Psoas muscle (tissue), 8 donors: ENCODE results near the gene DYNC2LI1. TPM values are rescaled to one million over a fixed set of nuclear protein-coding genes. Genes with fewer than 3 reads are reported as not detected.
A peak's percentile ranks its signal among the peaks of the same experiment; 100 is the strongest.

Experiments
- ATAC-seq, 4 donors: fragments of 200-7000 bp; cut with Tn5 transposase; one replicate each; pipeline ENCODE4 v1.9.1; 2020; ENCODE audit warnings: moderate library complexity in 3 of 4, mild to moderate bottlenecking in 2 of 4
- DNase-seq, 2 donors: peaks; one replicate each; pipeline ENCODE4 v3.0.0-alpha.2; 2020
- H3K27ac ChIP-seq: fragments of 200-600 bp; one replicate; pipeline ENCODE4 v1.8.0; 2022
- H3K27me3 ChIP-seq, 3 donors: fragments of 200-600 bp in 1 of 3; one replicate each; pipeline versions ENCODE4 v1.6.1 to v1.8.0; 2013 to 2022; ENCODE audit warnings: low read length in 2 of 3, mild to moderate bottlenecking in 2 of 3, moderate library complexity in 1 of 3; ENCODE audit not compliant: insufficient read depth in 3 of 3
- H3K36me3 ChIP-seq, 2 donors: fragments of 200-600 bp in 1 of 2; one replicate each; pipeline versions ENCODE4 v1.6.1 to v1.8.0; 2013 to 2022; ENCODE audit warnings: low read depth in 1 of 2, mild to moderate bottlenecking in 1 of 2, moderate library complexity in 1 of 2; ENCODE audit not compliant: insufficient read depth in 1 of 2
- H3K4me1 ChIP-seq: fragments of 200-600 bp; one replicate; pipeline ENCODE4 v1.8.0; 2022
- H3K4me3 ChIP-seq: fragments of 200-600 bp; one replicate; pipeline ENCODE4 v1.8.0; 2022; ENCODE audit warnings: mild to moderate bottlenecking
- H3K9me3 ChIP-seq: fragments of 200-600 bp; one replicate; pipeline ENCODE4 v1.8.0; 2022
- WGBS, 3 donors: extraction: QIAGEN DNeasy Blood & Tissue Kit; methylation state at CpG; one replicate each; pipeline versions ENCODE4 v1.1.6 to v1.1.7; 2013; 5-methylcytosine and 5-hydroxymethylcytosine counted together
- intact Hi-C, 2 donors: fragments of 100-400 bp; cut with DNase I; formaldehyde crosslinking; loops; one replicate each; pipeline versions ENCODE4 v1.11.0 to v1.14.2; 2022
- polyA plus RNA-seq, 3 donors: library from polyadenylated mRNA; stranded (reverse); fragments of 200-250 nt; gene quantifications; one replicate each; pipeline ENCODE4 v1.2.3, GENCODE V29; 2013
- total RNA-seq, 4 donors: library from RNA; stranded (reverse); fragmentation: NEBNext Ultra II Directional in 2 of 4; extraction: Animal tissue kit (Norgen Biotek cat#: 25700) in 2 of 4; gene quantifications; one replicate each; pipeline versions ENCODE4 v1.2.1 to v1.2.4, GENCODE V29; 2021 to 2023
- TF ChIP-seq, protein P1 (sequence below): fragments of 200-600 bp; IDR thresholded peaks from one replicate; pipeline ENCODE4 v1.8.0; 2022; ENCODE audit warnings: antibody characterized with exemption
- donor health status: healthy with polysubstance abuse.
- donor health status: DM: no; HTN: no; CAD: no; lungs with moderate emphysema.
- donor health status: Bipolar disorder and iron deficiency.
- donor health status: healthy.
- donor health status: DM: yes; HTN: yes; CAD: no.
- donor health status: DM: no; HTN: no; CAD: no.
- donor health status: DM: no; HTN: no; CAD: no.
- donor health status: DM: yes; HTN: yes; CAD: no.

Gene DYNC2LI1
- total and polyA plus RNA-seq, 7 donors, result 3.4 to 23.7 (median 8.9) TPM

DNA sequence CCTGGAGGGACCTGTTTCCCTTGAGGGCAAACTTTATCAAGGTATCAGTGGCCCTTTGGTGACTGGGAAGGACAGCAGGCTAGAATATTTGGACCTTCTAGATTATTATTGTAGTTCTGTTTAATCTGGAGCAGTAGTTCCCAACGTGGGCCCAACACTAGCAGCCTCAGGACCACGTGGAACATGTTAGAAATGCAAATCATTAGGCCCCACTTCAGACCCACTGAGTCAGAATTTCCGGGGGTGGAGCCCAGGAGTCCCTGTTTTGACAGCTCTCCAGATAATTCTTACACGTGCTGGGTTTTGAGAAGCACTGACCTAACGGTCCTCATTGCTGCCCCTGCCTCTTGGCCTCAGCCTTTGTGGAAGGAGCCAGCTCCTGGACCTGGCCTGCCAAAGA is 25.5 kb upstream of the DYNC2LI1 start:
- Histone ChIP-seq H3K4me1 (no peaks in the 10 kb centered on the region), H3K9me3 (no peaks in the 10 kb centered on the region), H3K36me3 (no peaks in the 10 kb centered on the region), H3K27me3 (peaks cover 0 to 2% (median 0%) of the 10 kb centered on the region in 3 donors), H3K4me3 (no peak overlapping the region), H3K27ac (no peak overlapping the region)
- TF ChIP-seq, protein P1, sequence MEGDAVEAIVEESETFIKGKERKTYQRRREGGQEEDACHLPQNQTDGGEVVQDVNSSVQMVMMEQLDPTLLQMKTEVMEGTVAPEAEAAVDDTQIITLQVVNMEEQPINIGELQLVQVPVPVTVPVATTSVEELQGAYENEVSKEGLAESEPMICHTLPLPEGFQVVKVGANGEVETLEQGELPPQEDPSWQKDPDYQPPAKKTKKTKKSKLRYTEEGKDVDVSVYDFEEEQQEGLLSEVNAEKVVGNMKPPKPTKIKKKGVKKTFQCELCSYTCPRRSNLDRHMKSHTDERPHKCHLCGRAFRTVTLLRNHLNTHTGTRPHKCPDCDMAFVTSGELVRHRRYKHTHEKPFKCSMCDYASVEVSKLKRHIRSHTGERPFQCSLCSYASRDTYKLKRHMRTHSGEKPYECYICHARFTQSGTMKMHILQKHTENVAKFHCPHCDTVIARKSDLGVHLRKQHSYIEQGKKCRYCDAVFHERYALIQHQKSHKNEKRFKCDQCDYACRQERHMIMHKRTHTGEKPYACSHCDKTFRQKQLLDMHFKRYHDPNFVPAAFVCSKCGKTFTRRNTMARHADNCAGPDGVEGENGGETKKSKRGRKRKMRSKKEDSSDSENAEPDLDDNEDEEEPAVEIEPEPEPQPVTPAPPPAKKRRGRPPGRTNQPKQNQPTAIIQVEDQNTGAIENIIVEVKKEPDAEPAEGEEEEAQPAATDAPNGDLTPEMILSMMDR, result no peak
- ATAC-seq (no peak), DNase-seq (no peak)
- intact Hi-C loops, result no loop called here
- WGBS, 3 donors, result 63 to 71% (median 67%) methylated on average over 5 of the region's 5 CpGs

GRCh38 chr2:43749583-43749982 is 24.3 kb upstream of the DYNC2LI1 start:
- intact Hi-C loops, result no loop called here
- DNase-seq (no peak), ATAC-seq (no peak)
- Histone ChIP-seq H3K9me3 (no peaks in the 10 kb centered on the region), H3K4me1 (no peaks in the 10 kb centered on the region), H3K27ac (no peak overlapping the region), H3K4me3 (no peak overlapping the region), H3K36me3 (no peaks in the 10 kb centered on the region), H3K27me3 (peaks cover 0 to 2% (median 0%) of the 10 kb centered on the region in 3 donors)
- TF ChIP-seq, protein P1, result no peak
- 26 to 42% (median 34%) methylated on average over 3 of the region's 3 CpGs for WGBS, 3 donors

GRCh38 chr2:43751476-43751990 is 22.3 kb upstream of the DYNC2LI1 start:
- peaks cover 0 to 2% (median 0%) of the 10 kb centered on the region in 3 donors for H3K27me3 ChIP-seq

GRCh38 chr2:43752302-43752701 is 21.5 kb upstream of the DYNC2LI1 start:
- no peak overlapping the region for H3K27ac ChIP-seq
- no peak for DNase-seq
- TF ChIP-seq, protein P1, result no peak

More at GRCh38 chr2:43751476-43751990, 22.3 kb upstream of the DYNC2LI1 start:
- TF ChIP-seq, protein P1, result no peak
- 65 to 71% (median 68%) methylated on average over 5 of the region's 5 CpGs for WGBS, 3 donors
- Histone ChIP-seq H3K36me3 (no peaks in the 10 kb centered on the region), H3K9me3 (no peaks in the 10 kb centered on the region), H3K4me3 (no peak overlapping the region), H3K4me1 (no peaks in the 10 kb centered on the region), H3K27ac (no peak overlapping the region)
- ATAC-seq, result no peak
- intact Hi-C loops, result no loop called here
- DNase-seq, result no peak

DNA sequence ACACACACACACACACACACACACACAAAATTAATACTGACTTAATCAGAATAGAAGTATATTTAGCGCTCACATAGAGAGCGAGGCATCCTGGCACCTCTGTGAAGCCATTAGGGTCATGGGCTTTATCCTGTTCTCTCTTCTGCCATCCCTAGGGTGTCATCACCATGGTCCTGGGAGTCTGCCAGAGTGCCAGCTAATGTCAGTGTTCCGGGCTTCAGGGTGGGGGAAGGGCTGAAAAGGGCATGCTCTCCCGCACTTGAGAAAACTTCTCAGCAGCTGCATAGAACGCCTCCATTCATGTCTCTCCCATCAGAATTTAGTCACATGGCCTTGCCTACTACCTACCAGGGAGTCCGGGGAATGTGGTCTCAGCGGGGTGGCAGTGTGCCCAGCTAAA is 19.7 kb upstream of the DYNC2LI1 start:
- no peaks in the 10 kb centered on the region for H3K27me3 ChIP-seq
- H3K4me3 ChIP-seq, result no peak overlapping the region
- TF ChIP-seq, protein P1, result no peak
- DNase-seq, result peak; percentile 46 to 84
- H3K9me3 ChIP-seq, result no peaks in the 10 kb centered on the region
- ATAC-seq, result peak; percentile 85 to 99 (median 95)
- intact Hi-C loops, result no loop called here
- 42 to 46% (median 42%) methylated on average over 7 of the region's 7 CpGs for WGBS, 3 donors
- H3K36me3 ChIP-seq, result no peaks in the 10 kb centered on the region
- H3K27ac ChIP-seq, result no peak overlapping the region
- H3K4me1 ChIP-seq, result no peaks in the 10 kb centered on the region

More at GRCh38 chr2:43752302-43752701, 21.5 kb upstream of the DYNC2LI1 start:
- Histone ChIP-seq H3K36me3 (no peaks in the 10 kb centered on the region), H3K4me3 (no peak overlapping the region), H3K4me1 (no peaks in the 10 kb centered on the region), H3K27me3 (peaks cover 0 to 2% (median 0%) of the 10 kb centered on the region in 3 donors), H3K9me3 (no peaks in the 10 kb centered on the region)
- ATAC-seq, result no peak
- intact Hi-C loops, result no loop called here
